IMR-90 (cell line): ENCODE measurements around the gene TAF9B. TPM values are rescaled to one million over a fixed set of nuclear protein-coding genes. Genes with fewer than 3 reads are reported as not detected.
A peak's percentile ranks its signal among the peaks of the same experiment; 100 is the strongest.

ENCODE experiments used
- ATAC-seq: fragments of 200-7000 bp; cut with Tn5 transposase; 2 replicates; pipeline ENCODE4 v1.9.1; 2020; ENCODE audit warnings: low read depth, mild to moderate bottlenecking, moderate library complexity
- Bru-seq: library from RNA; stranded (reverse); fragments of 400-500 nt; gene quantifications from one replicate; lab custom pipeline; 2021; lab: Mats Ljungman, UMichigan
- BruChase-seq, 2 experiments: library from RNA; stranded (reverse); fragments of 400-500 nt; gene quantifications; one replicate each; lab custom pipeline; 2021; lab: Mats Ljungman, UMichigan
- BruUV-seq: library from RNA; stranded (reverse); fragments of 400-500 nt; replicated peaks from 2 replicates; lab custom pipeline; 2021; lab: Mats Ljungman, UMichigan
- CTCF ChIA-PET: fragments of 300-600 bp; formaldehyde crosslinking; extraction: SDS; loops from one replicate; lab custom pipeline; 2021; ENCODE audit warnings: antibody characterized with exemption; lab: Yijun Ruan, JAX
- POLR2A ChIA-PET: fragments of 300-600 bp; sonication (Branson Sonifier 250); formaldehyde crosslinking; loops from one replicate; lab custom pipeline; 2022; ENCODE audit warnings: antibody characterized with exemption; ENCODE audit not compliant: unreplicated experiment; lab: Charles Lee
- DNase-seq: peaks from one replicate; pipeline ENCODE4 v3.0.0; 2013
- H2AFZ ChIP-seq: replicated peaks from 2 replicates; pipeline ENCODE3; 2013; ENCODE audit warnings: low read length, mild to moderate bottlenecking; ENCODE audit not compliant: poor library complexity
- H2AK5ac ChIP-seq: 2 replicates; pipeline ENCODE4 v1.6.1; 2013; ENCODE audit warnings: low read depth, low read length, inconsistent platforms
- H2AK9ac ChIP-seq: replicated peaks from 2 replicates; pipeline ENCODE3; 2013; ENCODE audit warnings: mild to moderate bottlenecking, low read depth, low read length, moderate library complexity; ENCODE audit not compliant: poor library complexity
- H2BK120ac ChIP-seq: 2 replicates; pipeline ENCODE4 v1.6.1; 2013; ENCODE audit warnings: low read depth, low read length, inconsistent platforms
- H2BK15ac ChIP-seq: 3 replicates; pipeline ENCODE4 v1.6.1; 2013; ENCODE audit warnings: low read depth, low read length, inconsistent platforms
- H2BK20ac ChIP-seq: 2 replicates; pipeline ENCODE4 v1.6.1; 2013; ENCODE audit warnings: low read depth, mild to moderate bottlenecking, inconsistent platforms, low read length, moderate library complexity
- H2BK5ac ChIP-seq: 2 replicates; pipeline ENCODE4 v1.6.1; 2013; ENCODE audit warnings: mild to moderate bottlenecking, low read depth, low read length, inconsistent platforms; ENCODE audit not compliant: poor library complexity, severe bottlenecking
- H3K14ac ChIP-seq: replicated peaks from 2 replicates; pipeline ENCODE4 v1.6.1; 2013; ENCODE audit warnings: low read depth, low read length, inconsistent platforms
- H3K18ac ChIP-seq: 2 replicates; pipeline ENCODE4 v1.6.1; 2013; ENCODE audit warnings: low read depth, low read length, control low read depth
- H3K23ac ChIP-seq: 2 replicates; pipeline ENCODE4 v1.6.1; 2013; ENCODE audit warnings: low read depth, low read length, inconsistent platforms
- H3K27ac ChIP-seq: 2 replicates; pipeline ENCODE4 v1.5.1; 2013; ENCODE audit warnings: mild to moderate bottlenecking, control low read depth, low read length; ENCODE audit not compliant: insufficient read depth
- H3K27me3 ChIP-seq: 2 replicates; pipeline ENCODE4 v1.6.1; 2013; ENCODE audit warnings: low read length; ENCODE audit not compliant: control insufficient read depth, insufficient read depth
- H3K36me3 ChIP-seq: 2 replicates; pipeline ENCODE4 v1.6.1; 2013; ENCODE audit warnings: low read length, mixed read lengths; ENCODE audit not compliant: control insufficient read depth, insufficient read depth
- H3K4ac ChIP-seq: 2 replicates; pipeline ENCODE4 v1.6.1; 2013; ENCODE audit warnings: low read depth, low read length, inconsistent platforms
- H3K4me1 ChIP-seq: 2 replicates; pipeline ENCODE4 v1.6.1; 2013; ENCODE audit warnings: low read length, mixed read lengths; ENCODE audit not compliant: control insufficient read depth, insufficient read depth
- H3K4me2 ChIP-seq: 2 replicates; pipeline ENCODE4 v1.6.1; 2013; ENCODE audit warnings: low read depth, mild to moderate bottlenecking, control low read depth, low read length, moderate library complexity
- H3K4me3 ChIP-seq: 2 replicates; pipeline ENCODE4 v1.5.1; 2013; ENCODE audit warnings: low read depth, mild to moderate bottlenecking, control low read depth, low read length, moderate library complexity; ENCODE audit not compliant: insufficient read depth
- H3K56ac ChIP-seq: 2 replicates; pipeline ENCODE4 v1.6.1; 2013; ENCODE audit warnings: low read length, inconsistent platforms; ENCODE audit not compliant: insufficient read depth; ENCODE audit errors: extremely low read depth
- H3K79me1 ChIP-seq, 2 experiments: 2 replicates each; pipeline ENCODE4 v1.6.1; 2013; ENCODE audit warnings: low read length in 2 of 2, inconsistent platforms in 1 of 2, low read depth in 1 of 2
- H3K9ac ChIP-seq: 2 replicates; pipeline ENCODE4 v1.6.1; 2013; ENCODE audit warnings: low read depth, low read length, control low read depth
- H3K9me1 ChIP-seq: 2 replicates; pipeline ENCODE4 v1.6.1; 2013; ENCODE audit warnings: low read length, inconsistent platforms; ENCODE audit not compliant: insufficient read depth
- H3K9me3 ChIP-seq: 2 replicates; pipeline ENCODE4 v1.6.1; 2013; ENCODE audit warnings: low read length; ENCODE audit not compliant: control insufficient read depth, insufficient read depth
- H4K20me1 ChIP-seq: 2 replicates; pipeline ENCODE4 v1.6.1; 2013; ENCODE audit warnings: low read length, inconsistent platforms; ENCODE audit not compliant: insufficient read depth
- H4K5ac ChIP-seq: 2 replicates; pipeline ENCODE4 v1.6.1; 2013; ENCODE audit warnings: mild to moderate bottlenecking, low read depth, low read length, control low read depth
- H4K8ac ChIP-seq, 2 experiments: 2 replicates each; pipeline ENCODE4 v1.6.1; 2013; ENCODE audit warnings: low read depth in 2 of 2, low read length in 2 of 2, control low read depth in 1 of 2, inconsistent platforms in 1 of 2
- H4K91ac ChIP-seq: 2 replicates; pipeline ENCODE4 v1.6.1; 2013; ENCODE audit warnings: low read depth, low read length, inconsistent platforms; ENCODE audit not compliant: insufficient read depth
- CEBPB ChIP-seq: IDR thresholded peaks from 2 replicates; pipeline ENCODE4 v1.6.1; 2012; ENCODE audit warnings: low read depth, low read length, improper control_type of control experiment
- WGBS, 2 experiments: methylation state at CpG; one replicate each; pipeline versions ENCODE4 v1.1.5 to v1.1.7; 2013; ENCODE audit warnings: missing lambda C conversion rate in 2 of 2; ENCODE audit not compliant: insufficient read length in 1 of 2; ENCODE audit errors: extremely low coverage in 2 of 2; 5-methylcytosine and 5-hydroxymethylcytosine counted together
- dilution Hi-C: fragments of 300-500 bp; cut with HindIII; formaldehyde crosslinking; loops from one replicate; pipeline ENCODE4 v1.14.3; 2018; ENCODE audit warnings: low sequenced_read_pairs; ENCODE audit not compliant: unreplicated experiment
- in situ Hi-C: fragments of 300-500 bp; cut with MboI; formaldehyde crosslinking; loops from 3 replicates; pipeline ENCODE4 v1.14.3; 2019; ENCODE audit warnings: low sequenced_read_pairs, inconsistent platforms, mixed read lengths
- intact Hi-C: fragments of 100-400 bp; cut with micrococcal nuclease; formaldehyde crosslinking; loops from 2 replicates; pipeline ENCODE4 v1.10.0; 2022
- long read RNA-seq: library from polyadenylated mRNA; unstranded; transcript quantifications from one replicate; pipeline ENCODE4 v2.0.0, GENCODE V29; 2021; ENCODE audit not compliant: unreplicated experiment
- polyA plus RNA-seq, 3 experiments: library from polyadenylated mRNA; depleted of rRNA; stranded (reverse); fragments of >200 nt; gene quantifications; 2 replicates each; pipeline ENCODE4 v1.2.3, GENCODE V29; 2012; ENCODE audit warnings: low replicate concordance in 1 of 3
- total RNA-seq: library from RNA; depleted of rRNA; stranded (reverse); fragments of >200 nt; gene quantifications from 2 replicates; pipeline ENCODE4 v1.2.3, GENCODE V29; 2012; rRNA removed

Gene TAF9B
- total RNA-seq (21.5 and 35.3 TPM in 2 replicates), polyA plus RNA-seq (2012; rRNA removed) (11.9 and 12.4 TPM in 2 replicates), Bru-seq, nascent RNA (percentile 53 among the genes with signal in this experiment), BruChase-seq, experiment 1, labeled RNA remaining after a 6-hour chase (percentile 77 among the genes with signal in this experiment), BruChase-seq, experiment 2, labeled RNA remaining after a 2-hour chase (percentile 63 among the genes with signal in this experiment)
- polyA plus RNA-seq (2012; cell fraction: cytosol; rRNA removed) = 1.6 and 4.6 TPM in 2 replicates
- polyA plus RNA-seq (2012; cell fraction: nucleus; rRNA removed; ENCODE audit: low replicate concordance) = 0.40 and 3.4 TPM in 2 replicates
- long read RNA-seq, transcript TAF9B-201 (7 exons, 2,713 nt) = major isoform, 11 of 13 reads
- long read RNA-seq, partial matches to known transcripts = 2 of 13 reads
- long read RNA-seq, other reads (novel, unspliced or antisense) = 0 of 13 reads

GRCh38 chrX:78139160-78140123 is at the start of gene TAF9B:
TAF9B (minus strand) TSS chrX:78139650; CDS start chrX:78139611, 39 bp downstream.
- peak within 1 kb of the TSS; percentile 50 for H2BK5ac ChIP-seq
- peak within 1 kb of the TSS; percentile 77 for H3K9ac ChIP-seq
- dilution Hi-C loops = no loop called here
- no peaks in the 10 kb centered on the region for H3K9me1 ChIP-seq
- H3K23ac ChIP-seq = peak within 1 kb of the TSS; percentile 68
- H2BK120ac ChIP-seq = peak within 1 kb of the TSS; percentile 32; the same call in 1 of the 2 replicates
- H3K4me1 ChIP-seq = no peaks in the 10 kb centered on the region
- CTCF ChIA-PET = no interaction called here
- peak within 1 kb of the TSS; percentile 62 for H3K4me2 ChIP-seq
- no peaks in the 10 kb centered on the region; a peak in 1 of 4 replicates for H3K79me1 ChIP-seq
- H4K91ac ChIP-seq = peak within 1 kb of the TSS; percentile 48
- H3K18ac ChIP-seq = no peak within 1 kb of the TSS; the same call in 1 of the 2 replicates
- H3K27me3 ChIP-seq = no peaks in the 10 kb centered on the region
- H3K56ac ChIP-seq = 0 out of 2 replicates have a peak within 1 kb of the TSS, but pooled peaks have one; percentile 43
- in situ Hi-C loops = no loop called here
- POLR2A ChIA-PET = interaction anchor here (0.5 to 0.6 kb wide), 2 partner anchors 262 to 439 kb away, joined by 3 to 14 read pairs; no protein-coding TSS in a partner anchor
- H2AK9ac ChIP-seq = peak within 1 kb of the TSS; percentile 84
- peak within 1 kb of the TSS; percentile 29 to 70; a peak in 3 of 4 replicates for H4K8ac ChIP-seq
- H2AK5ac ChIP-seq = no peak within 1 kb of the TSS
- peak within 1 kb of the TSS; percentile 96 for H2AFZ ChIP-seq
- peak within 1 kb of the TSS; percentile 33; the same call in 1 of the 2 replicates for H3K4ac ChIP-seq
- peak within 1 kb of the TSS; percentile 55; the same call in 1 of the 2 replicates for H4K5ac ChIP-seq
- ATAC-seq = peak; percentile 100
- DNase-seq = peak; percentile 71
- no peaks in the 10 kb centered on the region for H3K36me3 ChIP-seq
- peak within 1 kb of the TSS; percentile 57 for H3K14ac ChIP-seq
- no peak within 1 kb of the TSS for H2BK15ac ChIP-seq
- intact Hi-C loops = no loop called here
- no TSS peak for BruUV-seq
- TF ChIP-seq CEBPB = no peak
- H3K9me3 ChIP-seq = no peaks in the 10 kb centered on the region
- H3K27ac ChIP-seq = peak within 1 kb of the TSS; percentile 84
- WGBS, 2 experiments = 30% methylated on average over 21 of the region's 59 CpGs; no CpG with 5 or more reads in 1 of the 2 experiments
- peak within 1 kb of the TSS; percentile 69 for H3K4me3 ChIP-seq
- no peaks in the 10 kb centered on the region for H4K20me1 ChIP-seq
- H2BK20ac ChIP-seq = no peak within 1 kb of the TSS
